H1 (cell line): Measurements from ENCODE around the gene SLC1A3.

Experiments
- CTCF ChIP-seq, 3 experiments: IDR thresholded peaks; 1 replicate in 2 of 3; 2 replicates in 1 of 3; pipeline versions ENCODE4 v1.5.1 to v1.6.1; 2011; ENCODE audit warnings: low read length in 3 of 3, mild to moderate bottlenecking in 3 of 3, inconsistent platforms in 2 of 3, low read depth in 1 of 3, moderate library complexity in 1 of 3; ENCODE audit not compliant: insufficient read depth in 1 of 3; ENCODE audit errors: control extremely low read depth in 1 of 3
- EP300 ChIP-seq, 2 experiments: IDR thresholded peaks; 1 replicate in 1 of 2; 2 replicates in 1 of 2; pipeline ENCODE4 v1.6.1; 2011 to 2012; ENCODE audit warnings: low read depth in 2 of 2, low read length in 2 of 2, mild to moderate bottlenecking in 2 of 2, borderline replicate concordance in 1 of 2, inconsistent platforms in 1 of 2, moderate library complexity in 1 of 2
- JUND ChIP-seq: IDR thresholded peaks from 2 replicates; pipeline ENCODE4 v1.6.1; 2011; ENCODE audit warnings: mild to moderate bottlenecking, improper control_type of control experiment, low read length
- POLR2A ChIP-seq, 2 experiments: IDR thresholded peaks; 1 replicate in 1 of 2; 2 replicates in 1 of 2; pipeline ENCODE4 v1.6.1; 2011; ENCODE audit warnings: low read depth in 2 of 2, low read length in 2 of 2, mild to moderate bottlenecking in 2 of 2; ENCODE audit errors: control extremely low read depth in 1 of 2
- TCF12 ChIP-seq: IDR thresholded peaks from 2 replicates; pipeline ENCODE4 v1.6.1; 2011; ENCODE audit warnings: low read depth, mild to moderate bottlenecking, low read length

GRCh38 chr5:36637516-36637915, 31.1 kb downstream of the SLC1A3 start:
- no peak for TF ChIP-seq JUND
- no peak for TF ChIP-seq CTCF (IDR thresholded peaks at IDR 0.05; ENCODE audit: control extremely low read depth in 1 of 3, insufficient read depth in 1 of 3, low read depth in 1 of 3, low read length in 3 of 3)
- TF ChIP-seq TCF12, result no peak
- TF ChIP-seq EP300 (IDR thresholded peaks at IDR 0.05; ENCODE audit: borderline replicate concordance in 1 of 2, low read depth in 2 of 2, low read length in 2 of 2), result no peak
- TF ChIP-seq POLR2A (IDR thresholded peaks at IDR 0.05; ENCODE audit: control extremely low read depth in 1 of 2, low read depth in 2 of 2, low read length in 2 of 2), result no peak
